GM21717 (cell line): ENCODE measurements around the gene AP2B1.

ENCODE experiments used
- ATAC-seq: cut with Tn5 transposase; IDR thresholded peaks from one replicate; pipeline ENCODE4 v1.9.1; 2021; ENCODE audit warnings: mild to moderate bottlenecking, moderate library complexity; ENCODE audit not compliant: unreplicated experiment

The AP2B1 gene

GRCh38 chr17:35765756-35766488 is 178.8 kb downstream of the AP2B1 start:
- no peak for ATAC-seq

- ATAC-seq, result no peak
These were observed 179.4 kb downstream of the AP2B1 start for GRCh38 chr17:35766489-35766877.

- ATAC-seq, result no peak
These were observed 179.9 kb downstream of the AP2B1 start for GRCh38 chr17:35766903-35767510.

GRCh38 chr17:35768797-35769196 is 181.7 kb downstream of the AP2B1 start:
- ATAC-seq, result no peak

- ATAC-seq, result no peak
These were observed 182.9 kb downstream of the AP2B1 start for GRCh38 chr17:35769895-35770486.

- no peak for ATAC-seq
These were observed 186.0 kb downstream of the AP2B1 start for GRCh38 chr17:35773129-35773528.

GRCh38 chr17:35773679-35774425 is 186.7 kb downstream of the AP2B1 start:
- ATAC-seq, result no peak

GRCh38 chr17:35774499-35774898 is 187.4 kb downstream of the AP2B1 start:
- no peak for ATAC-seq

- no peak for ATAC-seq
These were observed 187.9 kb downstream of the AP2B1 start for GRCh38 chr17:35775039-35775438.

- ATAC-seq, result no peak
These were observed 188.5 kb downstream of the AP2B1 start for GRCh38 chr17:35775583-35775982.
